IMR-90 (cell line): ENCODE measurements around the gene ANKRD10. TPM values are rescaled to one million over a fixed set of nuclear protein-coding genes. Genes with fewer than 3 reads are reported as not detected.

Experiments used
- ATAC-seq: fragments of 200-7000 bp; cut with Tn5 transposase; 2 replicates; pipeline ENCODE4 v1.9.1; 2020; ENCODE audit warnings: low read depth, mild to moderate bottlenecking, moderate library complexity
- BruUV-seq: library from RNA; stranded (reverse); fragments of 400-500 nt; replicated peaks from 2 replicates; lab custom pipeline; 2021; lab: Mats Ljungman, UMichigan
- CTCF ChIA-PET: fragments of 300-600 bp; formaldehyde crosslinking; extraction: SDS; loops from one replicate; lab custom pipeline; 2021; ENCODE audit warnings: antibody characterized with exemption; lab: Yijun Ruan, JAX
- POLR2A ChIA-PET: fragments of 300-600 bp; sonication (Branson Sonifier 250); formaldehyde crosslinking; loops from one replicate; lab custom pipeline; 2022; ENCODE audit warnings: antibody characterized with exemption; ENCODE audit not compliant: unreplicated experiment; lab: Charles Lee
- DNase-seq: peaks from one replicate; pipeline ENCODE4 v3.0.0; 2013
- H2AFZ ChIP-seq: replicated peaks from 2 replicates; pipeline ENCODE3; 2013; ENCODE audit warnings: low read length, mild to moderate bottlenecking; ENCODE audit not compliant: poor library complexity
- H2AK5ac ChIP-seq: 2 replicates; pipeline ENCODE4 v1.6.1; 2013; ENCODE audit warnings: low read depth, low read length, inconsistent platforms
- H2AK9ac ChIP-seq: replicated peaks from 2 replicates; pipeline ENCODE3; 2013; ENCODE audit warnings: mild to moderate bottlenecking, low read depth, low read length, moderate library complexity; ENCODE audit not compliant: poor library complexity
- H2BK120ac ChIP-seq: 2 replicates; pipeline ENCODE4 v1.6.1; 2013; ENCODE audit warnings: low read depth, low read length, inconsistent platforms
- H2BK15ac ChIP-seq: 3 replicates; pipeline ENCODE4 v1.6.1; 2013; ENCODE audit warnings: low read depth, low read length, inconsistent platforms
- H2BK20ac ChIP-seq: 2 replicates; pipeline ENCODE4 v1.6.1; 2013; ENCODE audit warnings: low read depth, mild to moderate bottlenecking, inconsistent platforms, low read length, moderate library complexity
- H2BK5ac ChIP-seq: 2 replicates; pipeline ENCODE4 v1.6.1; 2013; ENCODE audit warnings: mild to moderate bottlenecking, low read depth, low read length, inconsistent platforms; ENCODE audit not compliant: poor library complexity, severe bottlenecking
- H3K14ac ChIP-seq: replicated peaks from 2 replicates; pipeline ENCODE4 v1.6.1; 2013; ENCODE audit warnings: low read depth, low read length, inconsistent platforms
- H3K18ac ChIP-seq: 2 replicates; pipeline ENCODE4 v1.6.1; 2013; ENCODE audit warnings: low read depth, low read length, control low read depth
- H3K23ac ChIP-seq: 2 replicates; pipeline ENCODE4 v1.6.1; 2013; ENCODE audit warnings: low read depth, low read length, inconsistent platforms
- H3K27ac ChIP-seq: 2 replicates; pipeline ENCODE4 v1.5.1; 2013; ENCODE audit warnings: mild to moderate bottlenecking, control low read depth, low read length; ENCODE audit not compliant: insufficient read depth
- H3K27me3 ChIP-seq: 2 replicates; pipeline ENCODE4 v1.6.1; 2013; ENCODE audit warnings: low read length; ENCODE audit not compliant: control insufficient read depth, insufficient read depth
- H3K36me3 ChIP-seq: 2 replicates; pipeline ENCODE4 v1.6.1; 2013; ENCODE audit warnings: low read length, mixed read lengths; ENCODE audit not compliant: control insufficient read depth, insufficient read depth
- H3K4ac ChIP-seq: 2 replicates; pipeline ENCODE4 v1.6.1; 2013; ENCODE audit warnings: low read depth, low read length, inconsistent platforms
- H3K4me1 ChIP-seq: 2 replicates; pipeline ENCODE4 v1.6.1; 2013; ENCODE audit warnings: low read length, mixed read lengths; ENCODE audit not compliant: control insufficient read depth, insufficient read depth
- H3K4me2 ChIP-seq: 2 replicates; pipeline ENCODE4 v1.6.1; 2013; ENCODE audit warnings: low read depth, mild to moderate bottlenecking, control low read depth, low read length, moderate library complexity
- H3K4me3 ChIP-seq: 2 replicates; pipeline ENCODE4 v1.5.1; 2013; ENCODE audit warnings: low read depth, mild to moderate bottlenecking, control low read depth, low read length, moderate library complexity; ENCODE audit not compliant: insufficient read depth
- H3K56ac ChIP-seq: 2 replicates; pipeline ENCODE4 v1.6.1; 2013; ENCODE audit warnings: low read length, inconsistent platforms; ENCODE audit not compliant: insufficient read depth; ENCODE audit errors: extremely low read depth
- H3K79me1 ChIP-seq, 2 experiments: 2 replicates each; pipeline ENCODE4 v1.6.1; 2013; ENCODE audit warnings: low read length in 2 of 2, inconsistent platforms in 1 of 2, low read depth in 1 of 2
- H3K9ac ChIP-seq: 2 replicates; pipeline ENCODE4 v1.6.1; 2013; ENCODE audit warnings: low read depth, low read length, control low read depth
- H3K9me1 ChIP-seq: 2 replicates; pipeline ENCODE4 v1.6.1; 2013; ENCODE audit warnings: low read length, inconsistent platforms; ENCODE audit not compliant: insufficient read depth
- H3K9me3 ChIP-seq: 2 replicates; pipeline ENCODE4 v1.6.1; 2013; ENCODE audit warnings: low read length; ENCODE audit not compliant: control insufficient read depth, insufficient read depth
- H4K20me1 ChIP-seq: 2 replicates; pipeline ENCODE4 v1.6.1; 2013; ENCODE audit warnings: low read length, inconsistent platforms; ENCODE audit not compliant: insufficient read depth
- H4K5ac ChIP-seq: 2 replicates; pipeline ENCODE4 v1.6.1; 2013; ENCODE audit warnings: mild to moderate bottlenecking, low read depth, low read length, control low read depth
- H4K8ac ChIP-seq, 2 experiments: 2 replicates each; pipeline ENCODE4 v1.6.1; 2013; ENCODE audit warnings: low read depth in 2 of 2, low read length in 2 of 2, control low read depth in 1 of 2, inconsistent platforms in 1 of 2
- H4K91ac ChIP-seq: 2 replicates; pipeline ENCODE4 v1.6.1; 2013; ENCODE audit warnings: low read depth, low read length, inconsistent platforms; ENCODE audit not compliant: insufficient read depth
- BHLHE40 ChIP-seq: fragments of 150-350 bp; IDR thresholded peaks from 2 replicates; pipeline ENCODE4 v1.6.1; 2016; ENCODE audit warnings: mild to moderate bottlenecking, low read depth, low read length
- CEBPB ChIP-seq: IDR thresholded peaks from 2 replicates; pipeline ENCODE4 v1.6.1; 2012; ENCODE audit warnings: low read depth, low read length, improper control_type of control experiment
- FOS ChIP-seq: fragments of 150-350 bp; IDR thresholded peaks from 2 replicates; pipeline ENCODE4 v1.6.1; 2016; ENCODE audit warnings: low read depth, low read length
- MAZ ChIP-seq: IDR thresholded peaks from 2 replicates; pipeline ENCODE4 v1.6.1; 2012; ENCODE audit warnings: low read depth, mild to moderate bottlenecking, low read length, improper control_type of control experiment, moderate library complexity, borderline replicate concordance
- MXI1 ChIP-seq: IDR thresholded peaks from 2 replicates; pipeline ENCODE4 v1.6.1; 2012; ENCODE audit warnings: low read depth, mild to moderate bottlenecking, low read length, moderate library complexity, borderline replicate concordance
- NFE2L2 ChIP-seq: fragments of 150-350 bp; IDR thresholded peaks from 2 replicates; pipeline ENCODE4 v1.6.1; 2016; ENCODE audit warnings: low read depth, mild to moderate bottlenecking, low read length
- POLR2A ChIP-seq: IDR thresholded peaks from 2 replicates; pipeline ENCODE4 v1.6.1; 2012; ENCODE audit warnings: mild to moderate bottlenecking, low read depth, low read length
- RAD21 ChIP-seq: IDR thresholded peaks from 2 replicates; pipeline ENCODE4 v1.6.1; 2012; ENCODE audit warnings: low read length, improper control_type of control experiment
- RCOR1 ChIP-seq: IDR thresholded peaks from 2 replicates; pipeline ENCODE4 v1.6.1; 2012; ENCODE audit warnings: mild to moderate bottlenecking, low read length, improper control_type of control experiment; ENCODE audit not compliant: insufficient replicate concordance
- RFX5 ChIP-seq: IDR thresholded peaks from 2 replicates; pipeline ENCODE4 v1.8.0; 2012; ENCODE audit warnings: low read depth, mild to moderate bottlenecking, low read length, moderate library complexity
- WGBS, 2 experiments: methylation state at CpG; one replicate each; pipeline versions ENCODE4 v1.1.5 to v1.1.7; 2013; ENCODE audit warnings: missing lambda C conversion rate in 2 of 2; ENCODE audit not compliant: insufficient read length in 1 of 2; ENCODE audit errors: extremely low coverage in 2 of 2; 5-methylcytosine and 5-hydroxymethylcytosine counted together
- dilution Hi-C: fragments of 300-500 bp; cut with HindIII; formaldehyde crosslinking; loops from one replicate; pipeline ENCODE4 v1.14.3; 2018; ENCODE audit warnings: low sequenced_read_pairs; ENCODE audit not compliant: unreplicated experiment
- in situ Hi-C: fragments of 300-500 bp; cut with MboI; formaldehyde crosslinking; loops from 3 replicates; pipeline ENCODE4 v1.14.3; 2019; ENCODE audit warnings: low sequenced_read_pairs, inconsistent platforms, mixed read lengths
- intact Hi-C: fragments of 100-400 bp; cut with micrococcal nuclease; formaldehyde crosslinking; loops from 2 replicates; pipeline ENCODE4 v1.10.0; 2022
- polyA plus RNA-seq, 3 experiments: library from polyadenylated mRNA; depleted of rRNA; stranded (reverse); fragments of >200 nt; gene quantifications; 2 replicates each; pipeline ENCODE4 v1.2.3, GENCODE V29; 2012; ENCODE audit warnings: low replicate concordance in 1 of 3
- total RNA-seq: library from RNA; depleted of rRNA; stranded (reverse); fragments of >200 nt; gene quantifications from 2 replicates; pipeline ENCODE4 v1.2.3, GENCODE V29; 2012
- TF ChIP-seq, protein P1 (sequence below): fragments of 150-350 bp; IDR thresholded peaks from 2 replicates; pipeline ENCODE4 v1.6.1; 2016; ENCODE audit warnings: low read depth, mild to moderate bottlenecking, low read length, moderate library complexity, borderline replicate concordance
- TF ChIP-seq, protein P2 (sequence below): fragments of 150-350 bp; IDR thresholded peaks from 2 replicates; pipeline ENCODE4 v1.6.1; 2017; ENCODE audit warnings: mild to moderate bottlenecking, antibody characterized with exemption, low read length, low read depth

The ANKRD10 gene
- total and polyA plus RNA-seq, 2 of the 4 experiments (the other 2 are of a cell fraction) = 18.3 to 31.1 TPM

DNA sequence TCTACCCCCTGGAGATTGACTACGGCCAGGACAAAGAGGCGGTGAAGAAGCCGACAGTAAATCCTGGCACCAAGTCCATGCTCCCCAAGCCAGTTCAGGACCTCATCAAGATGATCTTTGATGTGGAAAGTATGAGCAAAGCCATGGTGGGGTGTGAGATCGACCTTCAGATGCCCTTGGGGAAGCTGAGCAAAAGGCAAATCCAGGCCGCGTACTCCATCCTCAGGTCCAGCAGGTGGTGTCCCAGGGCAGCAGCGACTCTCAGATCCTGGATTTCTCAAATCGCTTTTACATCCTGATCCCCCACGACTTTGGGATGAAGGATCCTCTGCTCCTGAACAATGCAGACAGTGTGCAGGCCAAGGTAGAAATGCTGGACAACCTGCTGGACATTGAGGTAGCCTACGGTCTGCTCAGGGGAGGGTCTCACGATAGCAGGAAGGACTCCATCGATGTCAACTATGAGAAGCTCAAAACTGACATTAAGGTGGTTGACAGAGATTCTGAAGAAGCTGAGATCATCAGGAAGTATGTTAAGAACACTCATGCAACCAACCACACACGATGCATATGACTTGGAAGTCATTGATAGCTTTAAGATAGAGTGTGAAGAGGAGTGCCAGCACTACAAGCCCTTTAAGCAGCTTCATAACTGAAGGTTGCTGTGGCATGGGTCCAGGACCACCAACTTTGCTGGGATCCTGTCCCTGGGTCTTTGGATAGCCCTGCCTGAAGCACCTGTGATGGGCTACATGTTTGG is 24.0 kb upstream of the ANKRD10 start (continued):
- TF ChIP-seq FOS = no peak
- no peak for TF ChIP-seq MXI1
- TF ChIP-seq MAZ = no peak
- TF ChIP-seq BHLHE40 = no peak

DNA sequence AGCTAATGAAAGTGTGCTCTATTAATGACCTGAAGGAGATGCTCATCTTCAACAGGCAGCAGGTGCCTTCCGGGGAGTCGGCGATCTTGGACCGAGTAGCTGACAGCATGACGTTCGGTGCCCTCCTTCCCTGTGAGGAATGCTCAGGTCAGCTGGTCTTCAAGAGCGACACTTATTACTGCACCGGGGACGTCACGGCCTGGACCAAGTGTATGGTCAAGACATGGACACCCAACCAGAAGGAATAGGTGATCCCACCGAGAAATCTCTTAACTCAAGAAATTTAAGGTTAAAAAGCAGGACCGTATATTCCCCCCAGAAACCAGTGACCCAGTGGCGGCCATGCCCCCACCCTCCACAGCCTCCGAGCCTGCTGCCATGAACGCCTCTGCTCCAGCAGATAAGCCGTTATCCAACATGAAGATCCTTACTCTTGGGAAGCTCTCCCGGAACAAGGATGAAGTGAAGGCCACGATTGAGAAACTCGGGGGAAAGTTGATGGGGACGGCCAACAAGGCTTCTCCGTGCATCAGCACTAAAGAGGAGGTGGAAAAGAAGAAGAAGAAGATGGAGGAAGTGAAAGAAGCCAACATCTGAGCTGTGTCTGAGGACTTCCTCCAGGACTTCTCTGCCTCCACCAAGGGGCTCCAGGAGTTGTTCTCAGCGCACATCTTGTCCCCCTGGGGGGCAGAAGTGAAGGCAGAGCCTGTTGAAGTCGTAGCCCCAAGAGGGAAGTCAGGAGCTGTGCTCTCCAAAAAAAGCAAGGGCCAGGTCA is 22.8 kb upstream of the ANKRD10 start:
- no peak overlapping the region for H3K4me2 ChIP-seq
- no peak overlapping the region for H3K14ac ChIP-seq
- no peak overlapping the region for H2AK5ac ChIP-seq
- H2BK15ac ChIP-seq = no peak overlapping the region
- no peak overlapping the region for H2AFZ ChIP-seq
- no peaks in the 10 kb centered on the region for H3K27me3 ChIP-seq
- in situ Hi-C loops (no loop called here), intact Hi-C loops (no loop called here), dilution Hi-C loops (no loop called here)
- no peak overlapping the region for H3K18ac ChIP-seq
- no peak overlapping the region for H2BK5ac ChIP-seq
- H2AK9ac ChIP-seq = no peak overlapping the region
- no peak overlapping the region for H4K8ac ChIP-seq
- BruUV-seq = no TSS peak
- no peak overlapping the region for H3K4ac ChIP-seq
- no peak overlapping the region for H3K56ac ChIP-seq
- H3K23ac ChIP-seq = no peak overlapping the region
- H3K9ac ChIP-seq = no peak overlapping the region
- no peaks in the 10 kb centered on the region for H3K79me1 ChIP-seq
- H2BK20ac ChIP-seq = no peak overlapping the region
- no peak overlapping the region for H3K4me3 ChIP-seq
- ATAC-seq (no peak), DNase-seq (no peak)
- H3K27ac ChIP-seq = no peak overlapping the region
- no peak overlapping the region for H2BK120ac ChIP-seq
- no peak overlapping the region for H4K5ac ChIP-seq
- CTCF ChIA-PET = no interaction called here
- H4K91ac ChIP-seq = no peak overlapping the region
- H3K9me1 ChIP-seq = no peaks in the 10 kb centered on the region
- no peaks in the 10 kb centered on the region for H3K36me3 ChIP-seq
- 87% methylated on average over 16 of the region's 23 CpGs; no CpG with 5 or more reads in 1 of the 2 experiments for WGBS, 2 experiments
- no peaks in the 10 kb centered on the region for H3K4me1 ChIP-seq
- peaks cover 16% of the 10 kb centered on the region for H3K9me3 ChIP-seq
- H4K20me1 ChIP-seq = no peaks in the 10 kb centered on the region
- POLR2A ChIA-PET = no interaction called here
- TF ChIP-seq RFX5 (no peak), POLR2A (no peak), RAD21 (no peak), NFE2L2 (no peak), BHLHE40 (no peak), MAZ (no peak), CEBPB (no peak), RCOR1 (no peak), MXI1 (no peak)
- TF ChIP-seq, protein P1, sequence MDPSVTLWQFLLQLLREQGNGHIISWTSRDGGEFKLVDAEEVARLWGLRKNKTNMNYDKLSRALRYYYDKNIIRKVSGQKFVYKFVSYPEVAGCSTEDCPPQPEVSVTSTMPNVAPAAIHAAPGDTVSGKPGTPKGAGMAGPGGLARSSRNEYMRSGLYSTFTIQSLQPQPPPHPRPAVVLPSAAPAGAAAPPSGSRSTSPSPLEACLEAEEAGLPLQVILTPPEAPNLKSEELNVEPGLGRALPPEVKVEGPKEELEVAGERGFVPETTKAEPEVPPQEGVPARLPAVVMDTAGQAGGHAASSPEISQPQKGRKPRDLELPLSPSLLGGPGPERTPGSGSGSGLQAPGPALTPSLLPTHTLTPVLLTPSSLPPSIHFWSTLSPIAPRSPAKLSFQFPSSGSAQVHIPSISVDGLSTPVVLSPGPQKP = no peak
- TF ChIP-seq, protein P2, sequence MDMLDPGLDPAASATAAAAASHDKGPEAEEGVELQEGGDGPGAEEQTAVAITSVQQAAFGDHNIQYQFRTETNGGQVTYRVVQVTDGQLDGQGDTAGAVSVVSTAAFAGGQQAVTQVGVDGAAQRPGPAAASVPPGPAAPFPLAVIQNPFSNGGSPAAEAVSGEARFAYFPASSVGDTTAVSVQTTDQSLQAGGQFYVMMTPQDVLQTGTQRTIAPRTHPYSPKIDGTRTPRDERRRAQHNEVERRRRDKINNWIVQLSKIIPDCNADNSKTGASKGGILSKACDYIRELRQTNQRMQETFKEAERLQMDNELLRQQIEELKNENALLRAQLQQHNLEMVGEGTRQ = no peak
